ENCODE results near the gene STXBP5. TPM values are rescaled to one million over a fixed set of nuclear protein-coding genes. Genes with fewer than 3 reads are reported as not detected.

The STXBP5 gene
- total RNA-seq, 4 donors from 2014 or later: 20.8 to 34.4 (median 23.1) TPM

DNA sequence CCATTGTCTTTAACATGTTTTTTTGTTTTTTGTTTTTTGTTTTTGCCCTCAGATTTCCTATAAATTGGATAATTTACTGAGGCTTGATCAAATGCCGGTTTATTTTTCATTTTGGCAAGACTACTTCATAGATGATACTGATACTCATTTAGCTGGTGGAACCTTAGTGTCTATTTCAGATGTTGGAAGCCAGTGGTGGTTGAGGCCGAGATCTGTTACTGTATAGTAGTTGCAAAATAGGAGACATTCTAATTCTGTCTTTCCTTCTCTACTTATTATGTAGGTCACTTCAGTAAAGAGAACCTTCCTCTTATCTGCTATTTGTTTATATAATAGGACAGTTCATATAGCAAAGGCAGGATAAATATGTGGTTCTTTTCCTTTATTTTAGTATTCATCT lies 63.4 kb downstream of the STXBP5 start:
- Histone ChIP-seq H3K9me3 (no peaks in the 10 kb centered on the region), H3K4me1 (no peaks in the 10 kb centered on the region), H3K27ac (no peak overlapping the region), H3K4me3 (no peak overlapping the region), H3K36me3 (peaks cover 0 to 28% of the 10 kb centered on the region in 2 donors), H3K27me3 (no peaks in the 10 kb centered on the region)
- no peak for TF ChIP-seq EP300 (IDR thresholded peaks at IDR 0.05)
- TF ChIP-seq, protein P1, sequence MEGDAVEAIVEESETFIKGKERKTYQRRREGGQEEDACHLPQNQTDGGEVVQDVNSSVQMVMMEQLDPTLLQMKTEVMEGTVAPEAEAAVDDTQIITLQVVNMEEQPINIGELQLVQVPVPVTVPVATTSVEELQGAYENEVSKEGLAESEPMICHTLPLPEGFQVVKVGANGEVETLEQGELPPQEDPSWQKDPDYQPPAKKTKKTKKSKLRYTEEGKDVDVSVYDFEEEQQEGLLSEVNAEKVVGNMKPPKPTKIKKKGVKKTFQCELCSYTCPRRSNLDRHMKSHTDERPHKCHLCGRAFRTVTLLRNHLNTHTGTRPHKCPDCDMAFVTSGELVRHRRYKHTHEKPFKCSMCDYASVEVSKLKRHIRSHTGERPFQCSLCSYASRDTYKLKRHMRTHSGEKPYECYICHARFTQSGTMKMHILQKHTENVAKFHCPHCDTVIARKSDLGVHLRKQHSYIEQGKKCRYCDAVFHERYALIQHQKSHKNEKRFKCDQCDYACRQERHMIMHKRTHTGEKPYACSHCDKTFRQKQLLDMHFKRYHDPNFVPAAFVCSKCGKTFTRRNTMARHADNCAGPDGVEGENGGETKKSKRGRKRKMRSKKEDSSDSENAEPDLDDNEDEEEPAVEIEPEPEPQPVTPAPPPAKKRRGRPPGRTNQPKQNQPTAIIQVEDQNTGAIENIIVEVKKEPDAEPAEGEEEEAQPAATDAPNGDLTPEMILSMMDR (IDR thresholded peaks at IDR 0.05): no peak
- TF ChIP-seq POLR2AphosphoS5 (IDR thresholded peaks at IDR 0.05): no peak
- no peak for TF ChIP-seq POLR2A (IDR thresholded peaks at IDR 0.05)
- no peak for ATAC-seq
- WGBS, 2 donors (ENCODE audit: low coverage in 1 of 2): 95 to 100% methylated on average over 2 of the region's 2 CpGs

DNA sequence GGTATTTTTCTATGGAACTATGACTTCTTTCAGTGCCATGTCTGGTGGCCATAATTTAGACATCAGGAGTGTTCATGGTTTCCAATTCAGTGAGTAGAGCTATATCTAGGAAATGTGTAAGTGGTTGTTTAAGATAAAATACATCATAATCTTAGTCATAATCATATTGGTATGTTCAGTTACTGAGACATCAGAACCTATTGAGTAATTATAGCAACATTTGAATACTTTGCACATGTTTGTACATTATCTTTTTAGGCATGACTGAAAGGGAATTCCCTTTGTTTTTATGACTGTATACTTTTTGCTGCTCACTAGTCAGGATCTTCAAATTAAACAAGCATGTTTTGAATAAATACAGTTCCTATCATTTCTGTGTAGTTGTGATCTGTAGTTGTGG lies 64.0 kb downstream of the STXBP5 start:
- no peaks in the 10 kb centered on the region for H3K4me1 ChIP-seq
- no peak overlapping the region for H3K27ac ChIP-seq
- TF ChIP-seq POLR2A (IDR thresholded peaks at IDR 0.05) (no peak), POLR2AphosphoS5 (IDR thresholded peaks at IDR 0.05) (no peak), EP300 (IDR thresholded peaks at IDR 0.05) (no peak)
- TF ChIP-seq, protein P1 (IDR thresholded peaks at IDR 0.05): no peak
- no peaks in the 10 kb centered on the region for H3K9me3 ChIP-seq
- H3K36me3 ChIP-seq: peaks cover 0 to 30% of the 10 kb centered on the region in 2 donors
- H3K27me3 ChIP-seq: no peaks in the 10 kb centered on the region
- no peak overlapping the region for H3K4me3 ChIP-seq
- no peak for ATAC-seq

DNA sequence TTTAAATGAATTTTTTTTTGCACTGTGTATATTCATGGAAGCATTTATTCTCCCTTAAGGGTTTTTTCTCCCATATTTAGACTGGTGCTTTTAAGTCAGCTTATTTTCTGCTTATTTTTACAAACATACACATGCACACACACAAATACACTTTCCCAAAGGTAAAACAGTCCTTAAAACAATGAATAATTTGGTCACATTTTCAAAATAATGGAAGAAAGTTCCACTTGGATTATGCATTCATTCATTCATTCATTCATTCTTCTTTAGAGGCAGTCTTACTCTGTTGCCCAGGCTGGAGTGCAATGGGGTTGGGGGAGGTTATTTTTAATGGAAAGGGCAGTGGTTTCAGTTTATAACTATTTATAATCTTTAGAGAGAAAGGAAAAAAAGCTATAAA lies 69.8 kb downstream of the STXBP5 start:
- Histone ChIP-seq H3K27ac (no peak overlapping the region), H3K4me1 (no peaks in the 10 kb centered on the region), H3K36me3 (peaks cover 0 to 22% of the 10 kb centered on the region in 2 donors), H3K27me3 (no peaks in the 10 kb centered on the region), H3K9me3 (no peaks in the 10 kb centered on the region), H3K4me3 (no peak overlapping the region)
- TF ChIP-seq POLR2AphosphoS5 (IDR thresholded peaks at IDR 0.05): no peak
- no peak for TF ChIP-seq EP300 (IDR thresholded peaks at IDR 0.05)
- TF ChIP-seq, protein P1 (IDR thresholded peaks at IDR 0.05): no peak
- no peak for TF ChIP-seq POLR2A (IDR thresholded peaks at IDR 0.05)
- no peak for ATAC-seq

DNA sequence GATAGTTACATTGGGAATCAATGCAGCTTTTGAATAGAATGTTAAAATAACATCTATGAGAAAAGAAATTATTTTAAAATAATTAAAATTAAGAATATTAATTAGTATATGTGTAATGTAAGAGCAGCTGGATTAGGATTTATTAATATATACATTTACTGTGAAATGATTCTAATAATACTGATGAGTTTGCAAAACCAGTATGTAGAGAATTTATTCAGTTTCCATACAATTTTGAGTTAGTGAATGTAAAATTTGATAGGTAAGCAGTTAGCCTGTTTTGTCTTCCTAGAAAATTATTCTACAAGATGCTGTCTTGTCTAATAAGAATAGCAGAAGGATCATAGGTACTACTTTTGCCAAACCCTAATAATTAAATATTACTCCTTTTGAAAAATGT lies 70.6 kb downstream of the STXBP5 start:
- ATAC-seq: no peak
- TF ChIP-seq, protein P1 (IDR thresholded peaks at IDR 0.05): no peak
- TF ChIP-seq POLR2AphosphoS5 (IDR thresholded peaks at IDR 0.05) (no peak), EP300 (IDR thresholded peaks at IDR 0.05) (no peak), POLR2A (IDR thresholded peaks at IDR 0.05) (no peak)
- H3K4me1 ChIP-seq: no peaks in the 10 kb centered on the region
- H3K27me3 ChIP-seq: no peaks in the 10 kb centered on the region
- no peaks in the 10 kb centered on the region for H3K9me3 ChIP-seq
- H3K27ac ChIP-seq: no peak overlapping the region
- peaks cover 0 to 29% of the 10 kb centered on the region in 2 donors for H3K36me3 ChIP-seq
- no peak overlapping the region for H3K4me3 ChIP-seq

DNA sequence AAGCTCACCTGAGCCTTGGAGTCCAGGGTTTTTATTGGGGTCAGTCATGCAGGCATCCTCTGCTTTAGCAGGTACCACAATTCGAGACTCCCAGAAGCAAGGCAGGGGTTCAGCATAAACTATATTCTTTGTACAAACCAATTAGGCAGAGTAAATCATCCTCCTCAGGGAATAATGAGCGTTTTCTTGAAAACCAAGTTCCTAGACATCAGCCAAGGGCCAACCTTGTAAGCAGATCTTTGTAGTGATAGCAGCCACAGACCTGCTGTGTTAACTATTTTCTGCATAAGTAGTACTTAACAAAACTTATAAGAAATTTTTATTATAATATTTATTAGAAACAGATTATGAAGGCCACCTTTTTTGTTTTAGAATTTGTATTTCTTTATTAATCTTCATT lies 74.7 kb downstream of the STXBP5 start:
- Histone ChIP-seq H3K27me3 (no peaks in the 10 kb centered on the region), H3K4me1 (no peaks in the 10 kb centered on the region), H3K9me3 (no peaks in the 10 kb centered on the region), H3K4me3 (no peak overlapping the region), H3K27ac (no peak overlapping the region), H3K36me3 (peaks cover 0 to 32% of the 10 kb centered on the region in 2 donors)
- TF ChIP-seq POLR2AphosphoS5 (IDR thresholded peaks at IDR 0.05): no peak
- TF ChIP-seq POLR2A (IDR thresholded peaks at IDR 0.05): no peak
- TF ChIP-seq, protein P1 (IDR thresholded peaks at IDR 0.05): no peak
- no peak for TF ChIP-seq EP300 (IDR thresholded peaks at IDR 0.05)
- ATAC-seq: no peak
- 92 to 95% methylated on average over 2 of the region's 2 CpGs for WGBS, 2 donors (ENCODE audit: low coverage in 1 of 2)
